ENCODE measurements around the gene SEMA6B.

DNA sequence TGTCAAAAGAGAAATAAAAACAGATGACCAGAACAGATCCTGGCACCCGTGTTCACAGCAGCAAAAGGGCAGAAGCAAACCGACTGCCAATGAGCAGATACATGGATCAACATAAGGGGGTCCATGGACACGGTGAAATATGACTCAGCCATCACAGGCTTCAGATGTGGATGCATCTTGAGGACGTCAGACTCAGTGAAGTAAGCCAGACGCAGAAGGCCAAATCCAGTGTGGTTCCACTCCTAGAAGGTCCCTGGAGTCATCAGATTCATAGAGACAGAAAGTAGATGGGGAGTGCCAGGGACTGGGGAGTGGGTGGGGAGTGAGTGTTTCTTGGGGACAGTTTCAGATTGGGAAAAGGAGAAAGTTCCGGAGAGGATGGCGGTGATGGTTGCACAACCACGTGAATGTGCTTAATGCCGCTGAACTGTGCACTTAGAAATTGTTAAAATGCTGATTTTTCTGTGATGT lies 28.8 kb upstream of the SEMA6B start:
- TF ChIP-seq, protein P1, sequence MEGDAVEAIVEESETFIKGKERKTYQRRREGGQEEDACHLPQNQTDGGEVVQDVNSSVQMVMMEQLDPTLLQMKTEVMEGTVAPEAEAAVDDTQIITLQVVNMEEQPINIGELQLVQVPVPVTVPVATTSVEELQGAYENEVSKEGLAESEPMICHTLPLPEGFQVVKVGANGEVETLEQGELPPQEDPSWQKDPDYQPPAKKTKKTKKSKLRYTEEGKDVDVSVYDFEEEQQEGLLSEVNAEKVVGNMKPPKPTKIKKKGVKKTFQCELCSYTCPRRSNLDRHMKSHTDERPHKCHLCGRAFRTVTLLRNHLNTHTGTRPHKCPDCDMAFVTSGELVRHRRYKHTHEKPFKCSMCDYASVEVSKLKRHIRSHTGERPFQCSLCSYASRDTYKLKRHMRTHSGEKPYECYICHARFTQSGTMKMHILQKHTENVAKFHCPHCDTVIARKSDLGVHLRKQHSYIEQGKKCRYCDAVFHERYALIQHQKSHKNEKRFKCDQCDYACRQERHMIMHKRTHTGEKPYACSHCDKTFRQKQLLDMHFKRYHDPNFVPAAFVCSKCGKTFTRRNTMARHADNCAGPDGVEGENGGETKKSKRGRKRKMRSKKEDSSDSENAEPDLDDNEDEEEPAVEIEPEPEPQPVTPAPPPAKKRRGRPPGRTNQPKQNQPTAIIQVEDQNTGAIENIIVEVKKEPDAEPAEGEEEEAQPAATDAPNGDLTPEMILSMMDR (IDR thresholded peaks at IDR 0.05; ENCODE audit: low read depth, low read length, poor library complexity, severe bottlenecking) = no peak
- TF ChIP-seq EZH2phosphoT487 (IDR thresholded peaks at IDR 0.05; ENCODE audit: borderline replicate concordance, low read length) = no peak

Data from DOHH2 (cell line).